ENCODE results near the gene C1orf53.

GRCh38 chr1:197942042-197942441 is 39.6 kb downstream of the C1orf53 start:
- TF ChIP-seq CTCF (IDR thresholded peaks at IDR 0.05) (no peak), POLR2A (IDR thresholded peaks at IDR 0.05) (no peak)
